Brain microvascular endothelial cell (primary cell): ENCODE data around the gene AFF3.

Source experiments
- DNase-seq: peaks from one replicate; pipeline ENCODE4 v3.0.0-alpha.2; 2020
- H3K27ac ChIP-seq: fragments of 250-450 bp; sonication (Bioruptor Pico); 2 replicates; pipeline ENCODE4 v1.5.1; 2020; ENCODE audit warnings: mild to moderate bottlenecking, moderate library complexity
- H3K27me3 ChIP-seq: fragments of 250-450 bp; sonication (Bioruptor Pico); replicated peaks from 2 replicates; pipeline ENCODE4 v1.5.1; 2020; ENCODE audit warnings: mild to moderate bottlenecking
- H3K36me3 ChIP-seq: fragments of 250-450 bp; sonication (Bioruptor Pico); replicated peaks from 2 replicates; pipeline ENCODE4 v1.5.1; 2020; ENCODE audit warnings: mild to moderate bottlenecking
- H3K4me3 ChIP-seq: 2 replicates; pipeline ENCODE4 v1.5.1; 2011; ENCODE audit warnings: low read depth, mild to moderate bottlenecking, control low read depth, low read length, moderate library complexity
- CTCF ChIP-seq: IDR thresholded peaks from 2 replicates; pipeline ENCODE4 v1.5.1; 2011; ENCODE audit warnings: low read depth, mild to moderate bottlenecking, moderate library complexity, low read length, control low read depth, inconsistent platforms; ENCODE audit errors: missing control alignments
- in situ Hi-C: cut with HindIII; loops from 2 replicates; pipeline ENCODE4 v1.10.0; 2017; ENCODE audit warnings: low sequenced_read_pairs, low pct_ligation_motif_present

The AFF3 gene

GRCh38 chr2:99793022-99793421 is 349.4 kb downstream of the AFF3 start:
- no peak for DNase-seq
- H3K4me3 ChIP-seq, result no peak overlapping the region
- H3K27me3 ChIP-seq, result no peaks in the 10 kb centered on the region
- in situ Hi-C loops, result no loop called here
- H3K36me3 ChIP-seq, result no peaks in the 10 kb centered on the region
- no peak overlapping the region for H3K27ac ChIP-seq
- TF ChIP-seq CTCF, result no peak

GRCh38 chr2:99789849-99790248 is 352.5 kb downstream of the AFF3 start:
- in situ Hi-C loops, result no loop called here
- Histone ChIP-seq H3K4me3 (no peak overlapping the region), H3K27ac (no peak overlapping the region), H3K36me3 (no peaks in the 10 kb centered on the region), H3K27me3 (no peaks in the 10 kb centered on the region)
- TF ChIP-seq CTCF, result no peak
- DNase-seq, result no peak

GRCh38 chr2:99787769-99788382 is 354.5 kb downstream of the AFF3 start:
- DNase-seq, result no peak
- H3K4me3 ChIP-seq, result no peak overlapping the region
- H3K27me3 ChIP-seq, result no peaks in the 10 kb centered on the region
- no peak for TF ChIP-seq CTCF
- no peak overlapping the region for H3K27ac ChIP-seq
- in situ Hi-C loops, result no loop called here
- no peaks in the 10 kb centered on the region for H3K36me3 ChIP-seq

GRCh38 chr2:99786636-99787390 is 355.6 kb downstream of the AFF3 start:
- no peak overlapping the region for H3K4me3 ChIP-seq
- in situ Hi-C loops, result no loop called here
- DNase-seq, result no peak
- H3K36me3 ChIP-seq, result no peaks in the 10 kb centered on the region
- no peaks in the 10 kb centered on the region for H3K27me3 ChIP-seq
- no peak overlapping the region for H3K27ac ChIP-seq
- no peak for TF ChIP-seq CTCF

GRCh38 chr2:99784946-99785345 is 357.4 kb downstream of the AFF3 start:
- no peak for TF ChIP-seq CTCF
- H3K4me3 ChIP-seq, result no peak overlapping the region
- in situ Hi-C loops, result no loop called here
- H3K36me3 ChIP-seq, result no peaks in the 10 kb centered on the region
- no peak for DNase-seq
- no peaks in the 10 kb centered on the region for H3K27me3 ChIP-seq
- H3K27ac ChIP-seq, result no peak overlapping the region

- no peak for DNase-seq
- Histone ChIP-seq H3K4me3 (no peak overlapping the region), H3K27ac (no peak overlapping the region), H3K36me3 (no peaks in the 10 kb centered on the region), H3K27me3 (no peaks in the 10 kb centered on the region)
- in situ Hi-C loops, result no loop called here
- TF ChIP-seq CTCF, result no peak
These were observed 358.1 kb downstream of the AFF3 start for GRCh38 chr2:99784282-99784681.
